SK-N-SH treated with all-trans-retinoic acid at 6 μM for 48 hours (cell line): ENCODE measurements around the gene CNTLN.

Source experiments
- ARNTL ChIP-seq: fragments of 450-650 bp; formaldehyde crosslinking; IDR thresholded peaks from 2 replicates; pipeline ENCODE4 v1.5.0; 2020; ENCODE audit warnings: low read depth, mild to moderate bottlenecking, moderate library complexity, borderline replicate concordance
- CREB5 ChIP-seq: fragments of 250-450 bp; sonication (Bioruptor Pico); IDR thresholded peaks from 2 replicates; pipeline ENCODE4 v1.5.1; 2020; ENCODE audit warnings: low read depth, mild to moderate bottlenecking, moderate library complexity
- ESRRG ChIP-seq: fragments of 250-450 bp; sonication (Bioruptor Pico); IDR thresholded peaks from 2 replicates; pipeline ENCODE4 v1.6.1; 2021; ENCODE audit warnings: mild to moderate bottlenecking
- PATZ1 ChIP-seq: fragments of 250-450 bp; sonication (Bioruptor Pico); IDR thresholded peaks from 2 replicates; pipeline ENCODE4 v1.8.0; 2020; ENCODE audit warnings: mild to moderate bottlenecking, moderate library complexity, borderline replicate concordance
- SNAI2 ChIP-seq: fragments of 250-450 bp; sonication (Bioruptor Pico); IDR thresholded peaks from 2 replicates; pipeline ENCODE4 v1.5.0; 2020; ENCODE audit warnings: mild to moderate bottlenecking, moderate library complexity
- TOX ChIP-seq: fragments of 250-450 bp; sonication (Bioruptor Pico); IDR thresholded peaks from 2 replicates; pipeline ENCODE4 v1.8.0; 2021; ENCODE audit warnings: mild to moderate bottlenecking, moderate library complexity, borderline replicate concordance
- TSHZ2 ChIP-seq: fragments of 250-450 bp; sonication (Bioruptor Pico); IDR thresholded peaks from 2 replicates; pipeline ENCODE4 v1.5.0; 2020; ENCODE audit warnings: mild to moderate bottlenecking, moderate library complexity

GRCh38 chr9:17116400-17116837 lies 18.4 kb upstream of the CNTLN start:
- TF ChIP-seq ESRRG (CRISPR knock-in tag) (no peak), TOX (CRISPR knock-in tag) (no peak), TSHZ2 (CRISPR knock-in tag) (no peak), ARNTL (CRISPR knock-in tag) (no peak), CREB5 (CRISPR knock-in tag) (no peak), SNAI2 (CRISPR knock-in tag) (no peak), PATZ1 (no peak)
